HUDEP-2 (cell line): Measurements from ENCODE around the gene GPR78.
"Not testable (repeated sequence)": the region's sequence is repeated elsewhere in the genome, so short reads cannot be mapped to it uniquely, and the experiment has no call there.

Experiments
- DNase-seq, 76 experiments: peaks; one replicate each; lab custom pipeline; 2025; ENCODE audit not compliant: unreplicated experiment in 76 of 76; lab: John Stamatoyannopoulos, UW

Gene GPR78

GRCh38 chr4:8614365-8615193 lies 34.4 kb downstream of the GPR78 start:
- no peak for DNase-seq

- no peak for DNase-seq
These were observed 35.2 kb downstream of the GPR78 start for GRCh38 chr4:8615366-8615765.

- no peak for DNase-seq
These were observed 36.0 kb downstream of the GPR78 start for GRCh38 chr4:8615921-8616787.

GRCh38 chr4:8616831-8617230 lies 36.6 kb downstream of the GPR78 start:
- no peak for DNase-seq

- no peak for DNase-seq
These were observed 37.4 kb downstream of the GPR78 start for GRCh38 chr4:8617486-8618040.

- no peak for DNase-seq
These were observed 38.2 kb downstream of the GPR78 start for GRCh38 chr4:8618421-8618820.

GRCh38 chr4:8618961-8619720 lies 38.9 kb downstream of the GPR78 start:
- DNase-seq, result no peak

- not testable (repeated sequence) for DNase-seq
These were observed 40.9 kb downstream of the GPR78 start for GRCh38 chr4:8621135-8621534.

- not testable (repeated sequence) for DNase-seq
These were observed 44.5 kb downstream of the GPR78 start for GRCh38 chr4:8624601-8625272.

GRCh38 chr4:8630240-8630905 lies 50.2 kb downstream of the GPR78 start:
- DNase-seq, result not testable (repeated sequence)

- DNase-seq, result not testable (repeated sequence)
These were observed 51.7 kb downstream of the GPR78 start for GRCh38 chr4:8631896-8632295.

- not testable (repeated sequence) for DNase-seq
These were observed 54.6 kb downstream of the GPR78 start for GRCh38 chr4:8634773-8635172.

- not testable (repeated sequence) for DNase-seq
These were observed 55.8 kb downstream of the GPR78 start for GRCh38 chr4:8635897-8636554.
